Rectal smooth muscle tissue (tissue), 1 donor: ENCODE data around the gene ARHGAP21.

Source experiments
- H3K27ac ChIP-seq: one replicate; pipeline ENCODE4 v1.7.0; 2013; ENCODE audit warnings: low read depth, low read length, inconsistent platforms
- H3K27me3 ChIP-seq: one replicate; pipeline ENCODE4 v1.7.0; 2013; ENCODE audit warnings: low read length; ENCODE audit not compliant: control insufficient read depth, insufficient read depth
- H3K36me3 ChIP-seq: one replicate; pipeline ENCODE4 v1.7.0; 2013; ENCODE audit warnings: low read length; ENCODE audit not compliant: control insufficient read depth, insufficient read depth
- H3K4me1 ChIP-seq: one replicate; pipeline ENCODE4 v1.7.0; 2013; ENCODE audit warnings: low read length; ENCODE audit not compliant: control insufficient read depth, insufficient read depth
- H3K4me3 ChIP-seq: one replicate; pipeline ENCODE4 v1.7.0; 2013; ENCODE audit warnings: low read length
- H3K9ac ChIP-seq: one replicate; pipeline ENCODE4 v1.7.0; 2013; ENCODE audit warnings: low read length

The ARHGAP21 gene

GRCh38 chr10:24720096-24720495 is 3.6 kb downstream of the ARHGAP21 start:
- Histone ChIP-seq H3K4me3 (peak overlapping the region; percentile 71), H3K27ac (no peak overlapping the region), H3K36me3 (no peaks in the 10 kb centered on the region), H3K4me1 (peaks cover 34% of the 10 kb centered on the region), H3K9ac (no peak overlapping the region), H3K27me3 (no peaks in the 10 kb centered on the region)

- peaks cover 32% of the 10 kb centered on the region for H3K4me1 ChIP-seq
- no peaks in the 10 kb centered on the region for H3K27me3 ChIP-seq
- H3K36me3 ChIP-seq, result no peaks in the 10 kb centered on the region
- H3K4me3 ChIP-seq, result no peak overlapping the region
- H3K27ac ChIP-seq, result no peak overlapping the region
- no peak overlapping the region for H3K9ac ChIP-seq
Observed at GRCh38 chr10:24718031-24718855, 5.4 kb downstream of the ARHGAP21 start.

GRCh38 chr10:24716295-24716694 is 7.4 kb downstream of the ARHGAP21 start:
- Histone ChIP-seq H3K9ac (no peak overlapping the region), H3K27ac (no peak overlapping the region), H3K27me3 (no peaks in the 10 kb centered on the region), H3K4me3 (no peak overlapping the region), H3K36me3 (no peaks in the 10 kb centered on the region), H3K4me1 (peaks cover 34% of the 10 kb centered on the region)

- Histone ChIP-seq H3K9ac (no peak overlapping the region), H3K4me3 (no peak overlapping the region), H3K4me1 (peaks cover 25% of the 10 kb centered on the region), H3K27ac (no peak overlapping the region), H3K36me3 (no peaks in the 10 kb centered on the region), H3K27me3 (no peaks in the 10 kb centered on the region)
Observed at GRCh38 chr10:24715246-24715769, 8.4 kb downstream of the ARHGAP21 start.

- Histone ChIP-seq H3K4me3 (no peak overlapping the region), H3K9ac (no peak overlapping the region), H3K36me3 (no peaks in the 10 kb centered on the region), H3K4me1 (peaks cover 7% of the 10 kb centered on the region), H3K27ac (no peak overlapping the region), H3K27me3 (no peaks in the 10 kb centered on the region)
Observed at GRCh38 chr10:24713086-24713485, 10.6 kb downstream of the ARHGAP21 start.

GRCh38 chr10:24711465-24711864 is 12.2 kb downstream of the ARHGAP21 start:
- H3K27me3 ChIP-seq, result no peaks in the 10 kb centered on the region
- H3K4me3 ChIP-seq, result no peak overlapping the region
- H3K4me1 ChIP-seq, result peaks cover 9% of the 10 kb centered on the region

GRCh38 chr10:24708081-24708480 is 15.6 kb downstream of the ARHGAP21 start:
- no peaks in the 10 kb centered on the region for H3K36me3 ChIP-seq
- H3K9ac ChIP-seq, result no peak overlapping the region
- H3K27me3 ChIP-seq, result no peaks in the 10 kb centered on the region
- H3K4me1 ChIP-seq, result peaks cover 11% of the 10 kb centered on the region
- no peak overlapping the region for H3K4me3 ChIP-seq
- H3K27ac ChIP-seq, result no peak overlapping the region

More at GRCh38 chr10:24711465-24711864, 12.2 kb downstream of the ARHGAP21 start:
- no peak overlapping the region for H3K27ac ChIP-seq
- no peaks in the 10 kb centered on the region for H3K36me3 ChIP-seq
- no peak overlapping the region for H3K9ac ChIP-seq

GRCh38 chr10:24707445-24707844 is 16.2 kb downstream of the ARHGAP21 start:
- H3K36me3 ChIP-seq, result no peaks in the 10 kb centered on the region
- H3K27ac ChIP-seq, result no peak overlapping the region
- H3K4me3 ChIP-seq, result no peak overlapping the region
- H3K27me3 ChIP-seq, result no peaks in the 10 kb centered on the region
- H3K4me1 ChIP-seq, result peaks cover 10% of the 10 kb centered on the region
- no peak overlapping the region for H3K9ac ChIP-seq

- H3K27ac ChIP-seq, result peak overlapping the region; percentile 4
- H3K9ac ChIP-seq, result no peak overlapping the region
- H3K36me3 ChIP-seq, result no peaks in the 10 kb centered on the region
- peaks cover 10% of the 10 kb centered on the region for H3K4me1 ChIP-seq
- H3K4me3 ChIP-seq, result no peak overlapping the region
- no peaks in the 10 kb centered on the region for H3K27me3 ChIP-seq
Observed at GRCh38 chr10:24706479-24707118, 17.1 kb downstream of the ARHGAP21 start.

GRCh38 chr10:24703700-24704099 is 20.0 kb downstream of the ARHGAP21 start:
- H3K9ac ChIP-seq, result no peak overlapping the region
- H3K36me3 ChIP-seq, result no peaks in the 10 kb centered on the region
- H3K27me3 ChIP-seq, result no peaks in the 10 kb centered on the region
- peaks cover 10% of the 10 kb centered on the region for H3K4me1 ChIP-seq
- no peak overlapping the region for H3K27ac ChIP-seq
- H3K4me3 ChIP-seq, result no peak overlapping the region

GRCh38 chr10:24701447-24701846 is 22.2 kb downstream of the ARHGAP21 start:
- peaks cover 3% of the 10 kb centered on the region for H3K4me1 ChIP-seq
- H3K27me3 ChIP-seq, result no peaks in the 10 kb centered on the region
- no peak overlapping the region for H3K9ac ChIP-seq
- no peak overlapping the region for H3K4me3 ChIP-seq
- no peaks in the 10 kb centered on the region for H3K36me3 ChIP-seq
- no peak overlapping the region for H3K27ac ChIP-seq

GRCh38 chr10:24700948-24701347 is 22.7 kb downstream of the ARHGAP21 start:
- no peak overlapping the region for H3K4me3 ChIP-seq
- no peak overlapping the region for H3K9ac ChIP-seq
- no peaks in the 10 kb centered on the region for H3K27me3 ChIP-seq
- H3K36me3 ChIP-seq, result no peaks in the 10 kb centered on the region
- H3K27ac ChIP-seq, result no peak overlapping the region
- H3K4me1 ChIP-seq, result no peaks in the 10 kb centered on the region
